Colonic mucosa (tissue), 4 donors: ENCODE data around the gene CRACDL. TPM values are rescaled to one million over a fixed set of nuclear protein-coding genes. Genes with fewer than 3 reads are reported as not detected.

Experiments used
- DNase-seq: peaks from one replicate; pipeline ENCODE4 v3.0.0-alpha.2; 2020
- H3K27ac ChIP-seq: fragments of 200-600 bp; one replicate; pipeline ENCODE4 v1.8.0; 2021
- H3K27me3 ChIP-seq: fragments of 200-600 bp; one replicate; pipeline ENCODE4 v1.8.0; 2021
- H3K36me3 ChIP-seq: fragments of 200-600 bp; one replicate; pipeline ENCODE4 v1.8.0; 2021
- H3K4me1 ChIP-seq: fragments of 200-600 bp; one replicate; pipeline ENCODE4 v1.8.0; 2021; ENCODE audit warnings: mild to moderate bottlenecking
- H3K4me3 ChIP-seq: fragments of 200-600 bp; one replicate; pipeline ENCODE4 v1.8.0; 2021
- H3K9ac ChIP-seq, 2 donors: one replicate each; pipeline ENCODE4 v1.7.0; 2013; ENCODE audit warnings: control low read depth in 2 of 2, low read depth in 2 of 2, low read length in 2 of 2
- H3K9me3 ChIP-seq: fragments of 200-600 bp; one replicate; pipeline ENCODE4 v1.8.0; 2021
- intact Hi-C: fragments of 100-400 bp; cut with DNase I; formaldehyde crosslinking; loops from one replicate; pipeline ENCODE4 v1.14.1; 2022
- total RNA-seq, 2 donors: library from RNA; stranded (reverse); fragmentation: NEBNext Ultra II Directional in 1 of 2; extraction: Animal tissue kit (Norgen Biotek cat#: 25700) in 1 of 2; gene quantifications; one replicate each; pipeline ENCODE4 v1.2.1, GENCODE V29; 2021
- TF ChIP-seq, protein P1 (sequence below): fragments of 200-600 bp; IDR thresholded peaks from one replicate; pipeline ENCODE4 v1.8.0; 2022; ENCODE audit warnings: antibody characterized with exemption, mild to moderate bottlenecking
- donor health status: healthy.
- donor health status: DM: no; HTN: no; CAD: no.
- donor health status: DM: no; HTN: no; CAD: no.

The CRACDL gene
- total RNA-seq, 2 donors from 2014 or later: 11.5 to 22.3 TPM

DNA sequence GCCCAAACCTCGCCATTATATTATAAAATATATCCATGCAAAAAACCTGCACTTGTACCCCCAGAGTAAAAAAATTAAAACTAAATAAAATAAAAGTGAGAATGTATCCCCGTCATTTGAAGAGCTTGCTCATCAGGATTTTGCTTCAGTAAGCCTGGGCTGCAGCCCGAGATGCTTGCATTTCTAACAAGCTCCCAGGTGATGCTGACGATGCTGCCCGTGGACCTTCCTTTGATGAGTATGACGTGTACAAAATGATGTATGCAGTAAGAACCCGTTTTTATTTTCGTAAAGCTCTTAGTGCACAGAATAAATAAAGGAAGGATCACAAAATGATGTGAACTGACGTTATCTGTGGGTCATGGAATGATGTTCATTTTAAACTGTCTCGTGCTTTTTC, 63.5 kb downstream of the CRACDL start:
- H3K4me1 ChIP-seq: no peaks in the 10 kb centered on the region

DNA sequence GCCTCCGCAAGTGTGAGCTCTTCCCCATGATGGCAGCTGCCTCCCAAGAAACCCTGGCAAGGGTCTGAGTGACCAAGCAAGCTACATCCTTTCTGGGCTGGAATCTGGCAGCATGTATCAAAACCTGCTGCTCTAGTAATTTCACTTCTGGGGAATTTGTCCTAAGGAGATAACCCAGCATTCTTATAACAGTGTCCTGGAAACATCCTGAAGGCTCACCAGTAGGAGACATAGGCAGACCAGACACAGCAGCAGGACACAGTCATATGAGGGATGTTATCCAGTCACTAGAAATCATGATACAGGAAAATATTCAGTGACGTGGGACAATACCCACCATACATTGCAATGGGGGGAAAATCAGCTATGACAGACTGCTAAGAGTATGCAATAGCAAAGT, 64.5 kb downstream of the CRACDL start:
- Histone ChIP-seq H3K36me3 (no peaks in the 10 kb centered on the region), H3K4me1 (no peaks in the 10 kb centered on the region), H3K9ac (no peak overlapping the region), H3K4me3 (no peak overlapping the region), H3K27ac (no peak overlapping the region), H3K9me3 (no peaks in the 10 kb centered on the region), H3K27me3 (no peaks in the 10 kb centered on the region)
- intact Hi-C loops: no loop called here
- TF ChIP-seq, protein P1, sequence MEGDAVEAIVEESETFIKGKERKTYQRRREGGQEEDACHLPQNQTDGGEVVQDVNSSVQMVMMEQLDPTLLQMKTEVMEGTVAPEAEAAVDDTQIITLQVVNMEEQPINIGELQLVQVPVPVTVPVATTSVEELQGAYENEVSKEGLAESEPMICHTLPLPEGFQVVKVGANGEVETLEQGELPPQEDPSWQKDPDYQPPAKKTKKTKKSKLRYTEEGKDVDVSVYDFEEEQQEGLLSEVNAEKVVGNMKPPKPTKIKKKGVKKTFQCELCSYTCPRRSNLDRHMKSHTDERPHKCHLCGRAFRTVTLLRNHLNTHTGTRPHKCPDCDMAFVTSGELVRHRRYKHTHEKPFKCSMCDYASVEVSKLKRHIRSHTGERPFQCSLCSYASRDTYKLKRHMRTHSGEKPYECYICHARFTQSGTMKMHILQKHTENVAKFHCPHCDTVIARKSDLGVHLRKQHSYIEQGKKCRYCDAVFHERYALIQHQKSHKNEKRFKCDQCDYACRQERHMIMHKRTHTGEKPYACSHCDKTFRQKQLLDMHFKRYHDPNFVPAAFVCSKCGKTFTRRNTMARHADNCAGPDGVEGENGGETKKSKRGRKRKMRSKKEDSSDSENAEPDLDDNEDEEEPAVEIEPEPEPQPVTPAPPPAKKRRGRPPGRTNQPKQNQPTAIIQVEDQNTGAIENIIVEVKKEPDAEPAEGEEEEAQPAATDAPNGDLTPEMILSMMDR: no peak
- no peak for DNase-seq

More for the DNA sequence above, 63.5 kb downstream of the CRACDL start:
- H3K36me3 ChIP-seq: no peaks in the 10 kb centered on the region
- no peak overlapping the region for H3K9ac ChIP-seq
- no peak for DNase-seq
- intact Hi-C loops: no loop called here
- no peak overlapping the region for H3K27ac ChIP-seq
- no peaks in the 10 kb centered on the region for H3K27me3 ChIP-seq
- TF ChIP-seq, protein P1: no peak
- H3K9me3 ChIP-seq: no peaks in the 10 kb centered on the region
- no peak overlapping the region for H3K4me3 ChIP-seq

DNA sequence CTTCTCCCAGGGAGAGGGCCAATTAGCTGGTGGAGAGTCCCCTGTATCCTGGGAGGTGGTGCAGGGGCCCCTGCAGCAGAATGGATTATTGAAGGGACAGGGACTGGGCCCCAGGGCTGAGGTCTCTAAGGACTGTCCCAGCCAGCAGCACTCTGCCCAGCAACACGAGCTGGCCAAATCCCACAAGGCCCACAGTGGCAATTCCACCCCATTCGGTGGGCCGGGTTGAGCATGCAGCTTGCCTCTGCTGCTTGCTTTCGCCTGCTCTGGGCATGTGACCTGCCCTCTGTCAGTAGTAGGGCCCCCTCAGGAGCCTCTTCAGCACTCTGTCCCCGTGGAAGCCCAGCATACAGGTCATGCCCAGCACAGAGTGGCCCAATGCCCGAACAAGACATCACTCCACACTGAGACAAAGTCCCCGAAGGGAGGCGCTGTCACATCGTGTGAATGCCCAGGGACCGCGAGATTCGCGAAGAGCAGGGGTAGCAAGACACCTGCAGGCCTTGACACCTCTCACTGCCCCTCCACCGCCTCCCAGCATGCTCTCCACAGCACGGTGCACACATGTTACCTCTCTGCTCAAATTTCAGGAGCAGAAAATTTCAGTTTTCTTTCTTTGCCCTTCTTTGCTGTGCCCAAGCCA, 65.4 kb downstream of the CRACDL start:
- TF ChIP-seq, protein P1: no peak
- Histone ChIP-seq H3K27ac (peak overlapping the region; percentile 90), H3K4me3 (no peak overlapping the region), H3K9ac (peak overlapping the region in 1 of 2 donors; percentile 87), H3K9me3 (no peaks in the 10 kb centered on the region), H3K27me3 (no peaks in the 10 kb centered on the region), H3K36me3 (no peaks in the 10 kb centered on the region), H3K4me1 (no peaks in the 10 kb centered on the region)
- no peak for DNase-seq
- intact Hi-C loops: no loop called here

DNA sequence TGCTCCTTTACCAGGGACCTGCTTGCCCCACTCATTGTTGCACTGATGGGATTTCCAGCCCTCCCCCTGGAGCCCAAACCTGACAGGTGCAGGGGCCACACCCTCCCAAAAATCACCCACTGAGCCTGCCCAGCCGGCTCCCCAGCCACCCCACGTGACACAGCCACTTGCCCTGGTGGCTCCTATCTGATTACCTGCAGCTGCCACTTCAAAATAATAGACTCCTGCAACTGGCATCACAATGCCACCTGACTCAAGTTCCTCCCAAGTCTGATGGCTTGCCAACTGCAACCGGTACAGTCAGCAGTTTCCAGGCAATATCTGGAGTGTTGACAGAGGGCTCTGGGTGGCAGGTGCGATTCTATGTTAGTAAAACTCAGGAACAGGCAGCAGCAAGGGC, 66.2 kb downstream of the CRACDL start:
- TF ChIP-seq, protein P1: no peak
- Histone ChIP-seq H3K27ac (peak overlapping the region; percentile 90), H3K9ac (peak overlapping the region in 1 of 2 donors; percentile 87), H3K9me3 (no peaks in the 10 kb centered on the region), H3K36me3 (no peaks in the 10 kb centered on the region), H3K27me3 (no peaks in the 10 kb centered on the region), H3K4me1 (no peaks in the 10 kb centered on the region), H3K4me3 (peak overlapping the region; percentile 27)
- intact Hi-C loops: no loop called here
- peak; percentile 87 for DNase-seq

DNA sequence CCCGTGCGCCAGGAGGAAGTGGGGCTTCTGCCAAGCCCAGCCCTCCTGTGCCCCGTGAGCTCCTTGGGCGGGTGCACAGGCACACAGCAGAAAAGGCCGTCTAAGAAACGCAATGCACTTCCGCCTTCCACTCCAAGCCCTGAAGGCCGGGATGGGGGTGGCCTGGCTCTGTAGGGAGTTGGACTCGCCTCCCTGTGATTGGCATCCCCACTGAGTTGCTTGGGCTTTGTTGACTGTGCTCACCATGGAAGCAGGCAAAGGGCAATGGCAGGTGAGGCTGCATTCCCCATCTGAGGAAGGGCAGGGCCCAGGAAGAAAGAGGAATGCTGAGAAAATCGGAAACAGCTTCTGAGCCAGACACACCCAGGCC, 66.8 kb downstream of the CRACDL start:
- TF ChIP-seq, protein P1: no peak
- Histone ChIP-seq H3K9ac (peak overlapping the region in 1 of 2 donors; percentile 87), H3K27me3 (no peaks in the 10 kb centered on the region), H3K36me3 (no peaks in the 10 kb centered on the region), H3K4me1 (no peaks in the 10 kb centered on the region), H3K9me3 (no peaks in the 10 kb centered on the region), H3K4me3 (peak overlapping the region; percentile 27), H3K27ac (peak overlapping the region; percentile 90)
- intact Hi-C loops: no loop called here
- DNase-seq: peak; percentile 90
